Loucy (cell line): ENCODE data around the gene ELMO3.
A peak's percentile ranks its signal among the peaks of the same experiment; 100 is the strongest.

Source experiments
- H2AFZ ChIP-seq: fragments of 200-600 bp; sonication (generic); 2 replicates; pipeline ENCODE4 v1.6.0; 2016; ENCODE audit warnings: antibody characterized with exemption, mild to moderate bottlenecking, low read length, moderate library complexity
- H3F3A ChIP-seq: fragments of 200-600 bp; 2 replicates; pipeline ENCODE4 v1.6.0; 2016; ENCODE audit warnings: antibody characterized with exemption, low read depth, mild to moderate bottlenecking
- H3K27me3 ChIP-seq: fragments of 200-600 bp; sonication (generic); 2 replicates; pipeline ENCODE4 v1.6.1; 2014; ENCODE audit warnings: low read length, mild to moderate bottlenecking; ENCODE audit not compliant: insufficient read depth, poor library complexity, severe bottlenecking
- H3K36me3 ChIP-seq: fragments of 200-600 bp; sonication (generic); 2 replicates; pipeline ENCODE4 v1.6.1; 2016; ENCODE audit warnings: low read length; ENCODE audit not compliant: insufficient read depth
- H3K4me1 ChIP-seq: fragments of 200-600 bp; sonication (generic); 2 replicates; pipeline ENCODE4 v1.5.1; 2014; ENCODE audit warnings: low read length, mild to moderate bottlenecking; ENCODE audit not compliant: insufficient read depth, poor library complexity, severe bottlenecking
- H3K4me2 ChIP-seq: fragments of 200-600 bp; sonication (generic); 2 replicates; pipeline ENCODE4 v1.6.0; 2014; ENCODE audit warnings: antibody characterized with exemption, low read length, low read depth, mild to moderate bottlenecking; ENCODE audit not compliant: poor library complexity, severe bottlenecking
- H3K4me3 ChIP-seq: fragments of 200-600 bp; sonication (generic); 2 replicates; pipeline ENCODE4 v1.5.1; 2014; ENCODE audit warnings: low read length, mild to moderate bottlenecking, mixed read lengths; ENCODE audit not compliant: poor library complexity, severe bottlenecking
- H3K79me2 ChIP-seq: fragments of 200-600 bp; sonication (generic); 2 replicates; pipeline ENCODE4 v1.6.1; 2014; ENCODE audit warnings: low read length; ENCODE audit not compliant: insufficient read depth
- H3K9ac ChIP-seq: fragments of 200-600 bp; sonication (generic); 2 replicates; pipeline ENCODE4 v1.6.0; 2014; ENCODE audit warnings: mild to moderate bottlenecking, low read depth, low read length, moderate library complexity; ENCODE audit not compliant: poor library complexity, severe bottlenecking
- H3K9me2 ChIP-seq: fragments of 200-600 bp; sonication (generic); replicated peaks from 2 replicates; pipeline ENCODE4 v1.6.1; 2016; ENCODE audit warnings: low read depth, low read length, mixed read lengths
- H3K9me3 ChIP-seq: fragments of 200-600 bp; sonication (generic); 2 replicates; pipeline ENCODE4 v1.6.1; 2014; ENCODE audit warnings: mild to moderate bottlenecking, antibody characterized with exemption, low read length, low read depth; ENCODE audit not compliant: insufficient read depth
- H4K20me1 ChIP-seq: fragments of 200-600 bp; sonication (generic); 2 replicates; pipeline ENCODE4 v1.6.0; 2014; ENCODE audit warnings: antibody characterized with exemption, low read length, mild to moderate bottlenecking; ENCODE audit not compliant: insufficient read depth, poor library complexity, severe bottlenecking
- CTCF ChIP-seq: fragments of 200-600 bp; sonication (generic); conservative IDR thresholded peaks from 2 replicates; pipeline ENCODE4 v1.5.1; 2014; ENCODE audit warnings: mild to moderate bottlenecking, antibody characterized with exemption, low read length
- EZH2phosphoT487 ChIP-seq: fragments of 200-600 bp; IDR thresholded peaks from 2 replicates; pipeline ENCODE4 v1.6.1; 2018; ENCODE audit warnings: antibody characterized with exemption, mild to moderate bottlenecking, moderate library complexity, borderline replicate concordance

ELMO3 gene

GRCh38 chr16:67157892-67158635, 40.9 kb upstream of the ELMO3 start:
- Histone ChIP-seq H4K20me1 (peaks cover 6% of the 10 kb centered on the region), H3K27me3 (no peaks in the 10 kb centered on the region)

GRCh38 chr16:67158637-67159600, 40.0 kb upstream of the ELMO3 start:
- no peaks in the 10 kb centered on the region for H3F3A ChIP-seq

More at GRCh38 chr16:67157892-67158635, 40.9 kb upstream of the ELMO3 start:
- Histone ChIP-seq H3K4me1 (peaks cover 14% of the 10 kb centered on the region), H3K4me2 (peak overlapping the region; percentile 84), H3K9ac (peak overlapping the region; percentile 83), H2AFZ (no peak overlapping the region), H3K79me2 (peaks cover 5% of the 10 kb centered on the region; the same call in 1 of the 2 replicates), H3K36me3 (no peaks in the 10 kb centered on the region), H3F3A (no peaks in the 10 kb centered on the region), H3K9me3 (no peaks in the 10 kb centered on the region), H3K9me2 (no peaks in the 10 kb centered on the region), H3K4me3 (peak overlapping the region; percentile 89)
- TF ChIP-seq CTCF: no peak
- TF ChIP-seq EZH2phosphoT487: no peak

More at GRCh38 chr16:67158637-67159600, 40.0 kb upstream of the ELMO3 start:
- Histone ChIP-seq H3K36me3 (no peaks in the 10 kb centered on the region), H3K27me3 (no peaks in the 10 kb centered on the region), H3K9me2 (no peaks in the 10 kb centered on the region), H3K4me1 (peaks cover 14% of the 10 kb centered on the region), H3K4me2 (peak overlapping the region; percentile 84), H4K20me1 (peaks cover 6% of the 10 kb centered on the region), H3K4me3 (peak overlapping the region; percentile 89), H3K9me3 (no peaks in the 10 kb centered on the region), H3K9ac (peak overlapping the region; percentile 83), H2AFZ (peak overlapping the region; percentile 95), H3K79me2 (peaks cover 5% of the 10 kb centered on the region; the same call in 1 of the 2 replicates)
- TF ChIP-seq CTCF (no peak), EZH2phosphoT487 (no peak)
